ENCODE results near the gene SUPT4H1.
"Not testable (repeated sequence)": the region's sequence is repeated elsewhere in the genome, so short reads cannot be mapped to it uniquely, and the experiment has no call there.

SUPT4H1 gene

GRCh38 chr17:58363457-58364185 lies 11.6 kb upstream of the SUPT4H1 start:
- no peak for DNase-seq (ENCODE audit: low spot score)

- DNase-seq (ENCODE audit: low spot score), result no peak
Measured at GRCh38 chr17:58362368-58363014, 10.5 kb upstream of the SUPT4H1 start.

GRCh38 chr17:58360296-58361063 lies 8.5 kb upstream of the SUPT4H1 start:
- DNase-seq (ENCODE audit: low spot score), result no peak

- no peak for DNase-seq (ENCODE audit: low spot score)
Measured at GRCh38 chr17:58358408-58359172, 6.6 kb upstream of the SUPT4H1 start.

GRCh38 chr17:58357312-58358297 lies 5.6 kb upstream of the SUPT4H1 start:
- DNase-seq (ENCODE audit: low spot score), result no peak

- DNase-seq (ENCODE audit: low spot score), result no peak
Measured at GRCh38 chr17:58356231-58356630, 4.2 kb upstream of the SUPT4H1 start.

GRCh38 chr17:58354541-58355216 lies 2.7 kb upstream of the SUPT4H1 start:
- DNase-seq (ENCODE audit: low spot score), result no peak

- DNase-seq (ENCODE audit: low spot score), result no peak
Measured at GRCh38 chr17:58353389-58353825, 1.4 kb upstream of the SUPT4H1 start.

- DNase-seq (ENCODE audit: low spot score), result peak; percentile 47
Measured at GRCh38 chr17:58352596-58353388, 791 bp upstream of the SUPT4H1 start.

GRCh38 chr17:58351182-58351581 lies 819 bp downstream of the SUPT4H1 start:
- DNase-seq (ENCODE audit: low spot score), result peak; percentile 2

GRCh38 chr17:58348038-58348437 lies 4.0 kb downstream of the SUPT4H1 start:
- DNase-seq (ENCODE audit: low spot score), result no peak

- no peak for DNase-seq (ENCODE audit: low spot score)
Measured at GRCh38 chr17:58345500-58345899, 6.5 kb downstream of the SUPT4H1 start.

GRCh38 chr17:58344791-58345157 lies 7.2 kb downstream of the SUPT4H1 start:
- no peak for DNase-seq (ENCODE audit: low spot score)

- DNase-seq (ENCODE audit: low spot score), result no peak
Measured at GRCh38 chr17:58344047-58344790, 7.8 kb downstream of the SUPT4H1 start.

GRCh38 chr17:58343131-58343530 lies 8.9 kb downstream of the SUPT4H1 start:
- DNase-seq (ENCODE audit: low spot score), result no peak

GRCh38 chr17:58341861-58342475 lies 10.0 kb downstream of the SUPT4H1 start:
- DNase-seq (ENCODE audit: low spot score), result no peak

- not testable (repeated sequence) for DNase-seq (ENCODE audit: low spot score)
Measured at GRCh38 chr17:58341136-58341860, 10.7 kb downstream of the SUPT4H1 start.
